ENCODE data around the gene C20orf204. TPM values are rescaled to one million over a fixed set of nuclear protein-coding genes. Genes with fewer than 3 reads are reported as not detected.

Gene C20orf204
- total RNA-seq, 1 experiment from 2014 or later: 3.4 TPM

- Histone ChIP-seq H2AFZ (ENCODE audit: low read length) (no peak overlapping the region), H3K9me3 (ENCODE audit: low read length) (no peaks in the 10 kb centered on the region), H3K4me2 (ENCODE audit: low read length) (no peak overlapping the region), H3K9me2 (replicated peaks; ENCODE audit: low read length) (no peaks in the 10 kb centered on the region), H3K4me3 (ENCODE audit: low read length) (no peak overlapping the region), H3F3A (ENCODE audit: low read length, unreplicated experiment) (peaks cover 5% of the 10 kb centered on the region), H4K20me1 (ENCODE audit: low read length) (no peaks in the 10 kb centered on the region), H3K36me3 (ENCODE audit: low read depth, low read length) (no peaks in the 10 kb centered on the region), H3K27me3 (ENCODE audit: low read length) (no peaks in the 10 kb centered on the region), H3K4me1 (ENCODE audit: insufficient read depth, low read length) (peaks cover 24% of the 10 kb centered on the region), H3K79me2 (ENCODE audit: low read length) (no peaks in the 10 kb centered on the region), H3K27ac (ENCODE audit: low read length) (no peak overlapping the region), H3K9ac (ENCODE audit: low read length) (no peak overlapping the region)
- intact Hi-C loops (cut with micrococcal nuclease): no loop called here
- no peak for ATAC-seq
- no peak for TF ChIP-seq EZH2 (IDR thresholded peaks at IDR 0.05; ENCODE audit: low read length, unreplicated experiment)
- no peak for TF ChIP-seq EZH2phosphoT487 (IDR thresholded peaks at IDR 0.05; ENCODE audit: borderline replicate concordance, low read length)
- no peak for TF ChIP-seq CTCF (conservative IDR thresholded peaks at IDR 0.05; ENCODE audit: low read depth, low read length)
- BruUV-seq (replicated peaks): no TSS peak
- DNase-seq: no peak
- POLR2A ChIA-PET (ENCODE audit: unreplicated experiment): no interaction called here
- CTCF ChIA-PET: no interaction called here
These were observed 11.0 kb downstream of the C20orf204 start for GRCh38 chr20:64047046-64047389.

- H3K79me2 ChIP-seq (ENCODE audit: low read length): no peaks in the 10 kb centered on the region
- POLR2A ChIA-PET (ENCODE audit: unreplicated experiment): no interaction called here
- TF ChIP-seq CTCF (conservative IDR thresholded peaks at IDR 0.05; ENCODE audit: low read depth, low read length) (no peak), EZH2 (IDR thresholded peaks at IDR 0.05; ENCODE audit: low read length, unreplicated experiment) (no peak), EZH2phosphoT487 (IDR thresholded peaks at IDR 0.05; ENCODE audit: borderline replicate concordance, low read length) (no peak)
- no peak overlapping the region for H3K9ac ChIP-seq (ENCODE audit: low read length)
- intact Hi-C loops (cut with micrococcal nuclease): no loop called here
- no peak overlapping the region for H3K4me3 ChIP-seq (ENCODE audit: low read length)
- H3K9me3 ChIP-seq (ENCODE audit: low read length): no peaks in the 10 kb centered on the region
- DNase-seq (no peak), ATAC-seq (no peak)
- H3K9me2 ChIP-seq (replicated peaks; ENCODE audit: low read length): no peaks in the 10 kb centered on the region
- CTCF ChIA-PET: no interaction called here
- no TSS peak for BruUV-seq (replicated peaks)
- H3K4me1 ChIP-seq (ENCODE audit: insufficient read depth, low read length): peaks cover 20% of the 10 kb centered on the region
- peaks cover 5% of the 10 kb centered on the region for H3F3A ChIP-seq (ENCODE audit: low read length, unreplicated experiment)
- H3K4me2 ChIP-seq (ENCODE audit: low read length): no peak overlapping the region
- H3K27ac ChIP-seq (ENCODE audit: low read length): no peak overlapping the region
- no peaks in the 10 kb centered on the region for H3K27me3 ChIP-seq (ENCODE audit: low read length)
- no peak overlapping the region for H2AFZ ChIP-seq (ENCODE audit: low read length)
- no peaks in the 10 kb centered on the region for H3K36me3 ChIP-seq (ENCODE audit: low read depth, low read length)
- H4K20me1 ChIP-seq (ENCODE audit: low read length): no peaks in the 10 kb centered on the region
These were observed 12.0 kb downstream of the C20orf204 start for GRCh38 chr20:64047968-64048401.

GRCh38 chr20:64048402-64049044, 12.5 kb downstream of the C20orf204 start:
- H3K9ac ChIP-seq (ENCODE audit: low read length): no peak overlapping the region
- peaks cover 20% of the 10 kb centered on the region for H3K4me1 ChIP-seq (ENCODE audit: insufficient read depth, low read length)
- H3K27me3 ChIP-seq (ENCODE audit: low read length): no peaks in the 10 kb centered on the region
- H3K4me2 ChIP-seq (ENCODE audit: low read length): no peak overlapping the region
- no peaks in the 10 kb centered on the region for H3K79me2 ChIP-seq (ENCODE audit: low read length)
- no peaks in the 10 kb centered on the region for H4K20me1 ChIP-seq (ENCODE audit: low read length)
- DNase-seq (no peak), ATAC-seq (no peak)
- ChIA-PET CTCF (no interaction called here), POLR2A (ENCODE audit: unreplicated experiment) (no interaction called here)
- intact Hi-C loops (cut with micrococcal nuclease): no loop called here
- H3K9me2 ChIP-seq (replicated peaks; ENCODE audit: low read length): no peaks in the 10 kb centered on the region
- no peaks in the 10 kb centered on the region for H3K9me3 ChIP-seq (ENCODE audit: low read length)
- H3K27ac ChIP-seq (ENCODE audit: low read length): no peak overlapping the region
- no peak overlapping the region for H2AFZ ChIP-seq (ENCODE audit: low read length)
- H3K36me3 ChIP-seq (ENCODE audit: low read depth, low read length): no peaks in the 10 kb centered on the region
- no TSS peak for BruUV-seq (replicated peaks)
- peaks cover 5% of the 10 kb centered on the region for H3F3A ChIP-seq (ENCODE audit: low read length, unreplicated experiment)
- TF ChIP-seq CTCF (conservative IDR thresholded peaks at IDR 0.05; ENCODE audit: low read depth, low read length) (no peak), EZH2 (IDR thresholded peaks at IDR 0.05; ENCODE audit: low read length, unreplicated experiment) (no peak), EZH2phosphoT487 (IDR thresholded peaks at IDR 0.05; ENCODE audit: borderline replicate concordance, low read length) (no peak)
- H3K4me3 ChIP-seq (ENCODE audit: low read length): no peak overlapping the region

All from PC-3 (cell line).